H1 (cell line): ENCODE measurements around the gene CRKL.
"Not testable (repeated sequence)": the region's sequence is repeated elsewhere in the genome, so short reads cannot be mapped to it uniquely, and the experiment has no call there.

Experiments used
- CBX5 ChIP-seq: fragments of 300-800, 300-1000 bp; sonication (generic); IDR thresholded peaks from 2 replicates; pipeline ENCODE4 v1.7.1; 2016; ENCODE audit warnings: antibody characterized with exemption, low read length, low read depth
- EP300 ChIP-seq, 2 experiments: IDR thresholded peaks; 1 replicate in 1 of 2; 2 replicates in 1 of 2; pipeline ENCODE4 v1.6.1; 2011 to 2012; ENCODE audit warnings: low read depth in 2 of 2, low read length in 2 of 2, mild to moderate bottlenecking in 2 of 2, borderline replicate concordance in 1 of 2, inconsistent platforms in 1 of 2, moderate library complexity in 1 of 2
- GTF2F1 ChIP-seq: IDR thresholded peaks from 2 replicates; pipeline ENCODE4 v1.6.1; 2012; ENCODE audit warnings: low read depth, low read length, improper control_type of control experiment, borderline replicate concordance
- JUN ChIP-seq: IDR thresholded peaks from 2 replicates; pipeline ENCODE4 v1.6.1; 2011; ENCODE audit warnings: low read depth, mild to moderate bottlenecking, improper control_type of control experiment, low read length
- PHF8 ChIP-seq: fragments of 200-600 bp; sonication (generic); conservative IDR thresholded peaks from 2 replicates; pipeline ENCODE4 v1.7.1; 2012; ENCODE audit warnings: low read depth, mild to moderate bottlenecking, inconsistent platforms, low read length, moderate library complexity
- RNF2 ChIP-seq: fragments of 200-900, 300-1000 bp; sonication (generic); IDR thresholded peaks from 2 replicates; pipeline ENCODE4 v1.7.1; 2016; ENCODE audit warnings: borderline replicate concordance, low read depth, mild to moderate bottlenecking, antibody characterized with exemption, low read length; ENCODE audit not compliant: poor library complexity, severe bottlenecking; ENCODE audit errors: missing control alignments
- RXRA ChIP-seq: IDR thresholded peaks from 2 replicates; pipeline ENCODE4 v1.6.1; 2011; ENCODE audit warnings: low read depth, mild to moderate bottlenecking, low read length, moderate library complexity; ENCODE audit not compliant: insufficient read depth
- SP2 ChIP-seq: IDR thresholded peaks from 2 replicates; pipeline ENCODE4 v1.6.1; 2012; ENCODE audit warnings: mild to moderate bottlenecking, low read length, inconsistent platforms
- TAF1 ChIP-seq: IDR thresholded peaks from 2 replicates; pipeline ENCODE4 v1.6.1; 2011; ENCODE audit warnings: mild to moderate bottlenecking, low read depth, low read length
- TF ChIP-seq, protein P1 (sequence below), 3 experiments: IDR thresholded peaks; 1 replicate in 2 of 3; 2 replicates in 1 of 3; pipeline versions ENCODE4 v1.5.1 to v1.6.1; 2011; ENCODE audit warnings: low read length in 3 of 3, mild to moderate bottlenecking in 3 of 3, inconsistent platforms in 2 of 3, low read depth in 1 of 3, moderate library complexity in 1 of 3; ENCODE audit not compliant: insufficient read depth in 1 of 3; ENCODE audit errors: control extremely low read depth in 1 of 3
- TF ChIP-seq, protein P2 (sequence below): IDR thresholded peaks from 2 replicates; pipeline ENCODE4 v1.6.1; 2011; ENCODE audit warnings: low read length, improper control_type of control experiment

GRCh38 chr22:20935780-20936539, 18.8 kb downstream of the CRKL start:
- TF ChIP-seq, protein P1, sequence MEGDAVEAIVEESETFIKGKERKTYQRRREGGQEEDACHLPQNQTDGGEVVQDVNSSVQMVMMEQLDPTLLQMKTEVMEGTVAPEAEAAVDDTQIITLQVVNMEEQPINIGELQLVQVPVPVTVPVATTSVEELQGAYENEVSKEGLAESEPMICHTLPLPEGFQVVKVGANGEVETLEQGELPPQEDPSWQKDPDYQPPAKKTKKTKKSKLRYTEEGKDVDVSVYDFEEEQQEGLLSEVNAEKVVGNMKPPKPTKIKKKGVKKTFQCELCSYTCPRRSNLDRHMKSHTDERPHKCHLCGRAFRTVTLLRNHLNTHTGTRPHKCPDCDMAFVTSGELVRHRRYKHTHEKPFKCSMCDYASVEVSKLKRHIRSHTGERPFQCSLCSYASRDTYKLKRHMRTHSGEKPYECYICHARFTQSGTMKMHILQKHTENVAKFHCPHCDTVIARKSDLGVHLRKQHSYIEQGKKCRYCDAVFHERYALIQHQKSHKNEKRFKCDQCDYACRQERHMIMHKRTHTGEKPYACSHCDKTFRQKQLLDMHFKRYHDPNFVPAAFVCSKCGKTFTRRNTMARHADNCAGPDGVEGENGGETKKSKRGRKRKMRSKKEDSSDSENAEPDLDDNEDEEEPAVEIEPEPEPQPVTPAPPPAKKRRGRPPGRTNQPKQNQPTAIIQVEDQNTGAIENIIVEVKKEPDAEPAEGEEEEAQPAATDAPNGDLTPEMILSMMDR (IDR thresholded peaks at IDR 0.05; ENCODE audit: control extremely low read depth in 1 of 3, insufficient read depth in 1 of 3, low read depth in 1 of 3, low read length in 3 of 3) = not testable (repeated sequence)
- not testable (repeated sequence) for TF ChIP-seq CBX5; EP300 (IDR thresholded peaks at IDR 0.05; ENCODE audit: borderline replicate concordance in 1 of 2, low read depth in 2 of 2, low read length in 2 of 2); TAF1; RXRA; PHF8; JUN; RNF2; SP2; GTF2F1
- TF ChIP-seq, protein P2, sequence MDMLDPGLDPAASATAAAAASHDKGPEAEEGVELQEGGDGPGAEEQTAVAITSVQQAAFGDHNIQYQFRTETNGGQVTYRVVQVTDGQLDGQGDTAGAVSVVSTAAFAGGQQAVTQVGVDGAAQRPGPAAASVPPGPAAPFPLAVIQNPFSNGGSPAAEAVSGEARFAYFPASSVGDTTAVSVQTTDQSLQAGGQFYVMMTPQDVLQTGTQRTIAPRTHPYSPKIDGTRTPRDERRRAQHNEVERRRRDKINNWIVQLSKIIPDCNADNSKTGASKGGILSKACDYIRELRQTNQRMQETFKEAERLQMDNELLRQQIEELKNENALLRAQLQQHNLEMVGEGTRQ = not testable (repeated sequence)
